Hindlimb muscle (tissue), 1 donor: Measurements from ENCODE around the gene CCDC174. TPM values are rescaled to one million over a fixed set of nuclear protein-coding genes. Genes with fewer than 3 reads are reported as not detected.

Experiments
- DNase-seq: peaks from one replicate; pipeline ENCODE4 v3.0.0-alpha.2; 2013
- polyA plus RNA-seq: library from polyadenylated mRNA; unstranded; fragments of 120-200 nt; gene quantifications from one replicate; pipeline ENCODE4 v1.2.1, GENCODE V29; 2013; ENCODE audit not compliant: insufficient read length

Gene CCDC174
- polyA plus RNA-seq, 1 donor, result 20.1 TPM

DNA sequence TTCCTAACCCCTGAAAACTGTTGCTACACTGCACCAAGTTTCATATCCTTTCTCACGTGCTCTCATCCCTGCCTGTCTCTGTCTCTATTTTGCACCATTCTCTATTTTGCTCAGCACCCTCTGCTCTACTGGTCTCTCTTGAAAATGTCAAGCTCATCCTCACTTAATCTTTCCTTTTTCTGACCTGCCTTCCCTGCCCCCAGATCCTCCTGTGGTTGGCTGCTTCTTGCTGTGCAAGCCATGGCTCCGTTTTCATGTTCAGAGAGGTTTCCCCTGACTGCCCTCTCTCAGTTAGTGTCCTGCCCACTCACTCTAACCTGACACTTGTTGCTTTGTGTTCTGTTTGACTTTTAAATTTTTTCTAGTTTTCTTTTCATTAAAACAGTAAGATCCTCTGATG, 6.0 kb downstream of the CCDC174 start:
- DNase-seq, result no peak

DNA sequence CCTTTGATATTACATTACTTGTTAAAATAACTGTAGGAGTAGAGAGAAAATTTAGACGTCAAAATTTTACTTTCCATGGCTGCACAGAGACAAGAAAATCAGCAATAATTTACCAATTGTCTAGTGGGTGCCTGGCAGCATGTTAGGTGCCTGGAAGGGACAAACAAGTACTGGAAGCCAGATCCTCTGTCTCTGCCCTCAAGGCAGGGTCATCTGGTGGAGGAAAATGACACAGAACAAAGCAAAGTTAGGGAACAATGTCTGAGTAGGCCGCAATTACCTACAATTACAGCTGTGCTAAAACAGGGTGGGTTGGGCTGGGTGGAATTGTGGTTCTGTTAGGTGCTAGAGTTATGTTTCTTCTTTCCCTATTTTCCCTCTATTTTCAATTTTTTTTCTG, 7.4 kb downstream of the CCDC174 start:
- no peak for DNase-seq

DNA sequence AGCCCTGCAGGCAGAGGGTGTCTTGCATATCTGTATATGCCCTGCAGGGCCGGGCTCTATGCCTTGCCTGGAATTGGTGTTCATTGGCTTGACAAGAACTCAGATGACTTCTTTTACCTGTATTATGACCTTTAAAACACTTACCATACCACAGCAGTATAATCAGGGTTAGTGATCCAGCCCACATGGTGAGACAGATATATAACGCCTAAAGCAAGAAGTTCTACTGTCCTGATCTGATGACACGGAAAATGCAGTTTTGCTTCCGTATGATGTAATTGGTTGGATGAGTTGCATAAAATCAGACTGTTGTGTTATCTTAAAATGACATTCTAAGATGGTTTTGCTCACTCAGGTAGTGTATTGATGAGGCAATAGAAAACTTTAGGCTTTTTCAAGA, 9.4 kb downstream of the CCDC174 start:
- DNase-seq, result no peak

DNA sequence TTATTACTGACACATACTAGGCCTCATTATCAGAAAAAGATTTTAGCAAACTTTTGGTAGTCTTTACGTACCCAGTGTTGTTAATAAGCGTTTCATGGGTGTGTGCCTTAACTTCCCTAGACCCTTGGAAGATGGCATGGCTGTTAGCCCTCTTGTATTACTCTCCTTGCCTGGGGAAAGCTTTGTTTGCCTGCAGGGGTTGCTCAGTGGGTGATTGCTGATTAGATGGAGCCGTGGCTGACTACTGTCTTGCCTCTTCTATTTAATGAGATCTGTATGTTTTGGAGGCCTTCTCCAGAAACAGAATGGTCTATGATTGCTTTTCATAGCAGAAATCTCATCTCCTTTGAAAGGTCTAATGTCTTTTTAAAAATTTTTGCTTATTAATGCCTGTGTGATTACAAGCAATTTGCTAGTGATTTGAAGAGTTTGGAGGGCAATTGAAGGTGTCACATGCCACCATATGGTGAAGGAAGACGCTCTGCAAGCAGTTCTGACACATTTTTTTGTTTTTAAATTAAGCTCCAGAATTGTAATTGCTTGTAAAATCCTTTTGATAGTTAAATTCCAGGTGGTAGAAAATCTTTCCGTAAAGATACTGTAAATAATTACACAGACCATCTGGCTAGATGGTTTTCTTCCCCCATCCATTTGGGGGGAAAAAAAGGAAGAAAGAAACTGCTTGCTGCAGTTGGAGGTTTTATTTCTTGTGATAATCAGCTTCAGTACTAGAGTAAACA, 12.0 kb downstream of the CCDC174 start:
- no peak for DNase-seq

DNA sequence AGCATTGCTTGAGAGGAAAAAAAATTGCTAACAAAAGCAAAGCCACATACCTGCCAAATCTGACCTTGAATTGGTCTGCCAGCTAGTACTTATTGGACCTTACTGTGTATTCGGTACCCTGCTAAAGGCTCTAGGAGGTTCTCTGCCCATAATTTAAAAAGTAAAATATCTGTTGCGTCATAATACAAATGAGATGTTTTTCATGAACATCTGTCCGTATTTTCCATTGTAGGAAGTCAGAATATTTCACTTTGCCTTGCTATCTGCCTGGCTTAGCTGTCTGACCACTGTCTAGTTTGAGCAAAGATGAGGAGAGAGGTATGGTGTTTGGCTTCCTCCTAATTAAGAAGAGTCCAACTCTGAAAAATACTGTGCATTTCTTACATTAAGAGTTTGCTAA, 12.6 kb downstream of the CCDC174 start:
- no peak for DNase-seq

DNA sequence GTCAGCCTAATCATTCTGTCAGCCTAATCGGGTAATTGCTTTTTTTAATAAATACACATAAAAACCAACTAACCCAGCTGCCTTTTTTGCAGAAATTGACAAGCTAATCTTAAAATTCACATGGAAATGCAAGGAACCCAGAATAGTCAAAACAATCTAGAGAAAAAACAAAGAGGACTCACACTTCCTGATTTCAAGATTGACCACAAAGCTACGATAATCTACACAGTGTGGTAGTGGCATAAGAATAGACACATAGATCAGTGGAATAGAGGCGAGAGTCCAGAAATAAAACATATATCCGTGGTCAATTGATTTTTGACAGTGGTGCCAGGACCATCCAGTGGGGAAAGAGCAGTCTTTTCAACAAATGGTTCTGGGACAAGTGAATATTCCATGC, 21.0 kb downstream of the CCDC174 start:
- DNase-seq, result no peak

DNA sequence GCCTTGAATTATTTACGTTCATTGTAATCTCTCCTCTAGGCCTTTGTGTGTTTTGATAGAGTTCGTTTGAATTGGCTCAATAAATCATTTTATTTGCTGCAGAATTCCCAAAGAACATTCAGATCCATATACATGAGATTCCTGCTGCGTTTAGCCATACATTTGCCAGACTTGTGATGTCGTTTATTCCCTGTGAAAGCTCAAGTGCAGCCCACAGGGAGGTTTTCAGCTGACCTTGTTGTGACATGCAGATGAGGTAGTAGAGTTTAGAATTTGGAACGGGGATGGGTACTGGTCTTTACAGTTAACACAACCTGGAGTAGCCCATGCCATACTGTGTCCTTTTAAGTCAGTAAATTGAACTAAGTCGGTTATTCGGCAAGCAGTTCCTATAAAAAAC, 23.3 kb downstream of the CCDC174 start, which contains the start of gene C3orf20:
TSS of gene C3orf20 (plus strand) at position 301 of the 400 bp plus-strand sequence. CDS start 7,573 bp downstream, outside the sequence.
- no peak for DNase-seq

DNA sequence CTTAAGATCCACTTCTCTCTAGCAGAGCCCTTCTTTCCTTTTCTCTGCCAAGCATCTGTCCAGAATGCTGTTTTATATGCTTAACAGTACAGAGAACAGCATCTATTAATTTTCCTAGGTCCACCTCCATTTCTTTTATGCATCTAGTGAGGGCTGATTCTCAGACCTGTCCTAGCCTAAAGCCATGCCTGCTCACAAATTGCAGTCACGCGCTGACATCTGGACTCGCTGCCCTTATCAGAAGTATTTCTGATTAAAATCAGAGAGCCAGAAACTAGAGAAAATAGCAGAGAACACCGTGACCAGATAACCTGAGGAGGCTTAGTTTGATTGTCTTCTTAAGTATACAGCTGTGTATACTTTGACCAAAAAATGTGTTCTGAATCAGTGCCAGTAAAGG, 25.3 kb downstream of the CCDC174 start:
- DNase-seq, result no peak

DNA sequence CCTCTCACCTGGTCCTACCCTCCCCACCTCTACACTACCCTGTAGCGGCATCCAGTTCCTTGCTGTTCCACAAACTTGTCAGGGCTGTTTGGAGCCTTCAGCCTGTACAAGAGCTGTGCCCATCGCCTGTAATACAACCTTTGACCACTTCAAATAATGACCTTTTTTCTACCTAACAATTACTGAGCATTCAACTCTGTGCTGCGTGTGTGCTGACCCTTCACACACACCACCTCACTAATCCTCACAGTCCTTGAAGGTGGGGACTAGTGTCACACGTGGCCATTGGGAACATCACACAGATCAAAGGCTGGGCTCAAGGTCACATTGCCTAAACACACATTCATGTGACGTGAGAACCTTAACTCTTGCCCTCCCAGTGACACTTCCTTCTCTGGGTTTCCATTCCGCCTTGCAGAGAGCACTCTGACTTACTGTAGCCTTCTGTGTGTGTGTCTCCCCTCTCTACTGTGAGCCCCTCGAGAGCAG, 26.5 kb downstream of the CCDC174 start:
- no peak for DNase-seq

DNA sequence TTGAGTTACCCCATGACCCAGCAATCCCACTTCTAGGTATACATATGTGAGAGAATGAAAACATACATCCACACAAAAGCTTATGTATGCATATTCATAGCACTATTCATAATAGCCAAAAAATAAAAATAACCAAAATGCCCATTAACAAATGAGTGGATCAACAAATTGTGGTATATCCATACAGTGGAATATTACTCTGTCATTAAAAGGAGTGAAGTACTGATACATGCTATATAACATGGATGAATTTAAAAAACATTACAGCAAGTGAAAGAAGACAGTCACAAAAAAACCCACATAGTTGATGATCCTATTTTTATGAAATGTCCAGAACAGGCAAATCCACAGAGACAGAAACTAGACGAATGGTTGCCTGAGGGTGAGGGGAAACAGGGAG, 28.6 kb downstream of the CCDC174 start:
- DNase-seq, result no peak

DNA sequence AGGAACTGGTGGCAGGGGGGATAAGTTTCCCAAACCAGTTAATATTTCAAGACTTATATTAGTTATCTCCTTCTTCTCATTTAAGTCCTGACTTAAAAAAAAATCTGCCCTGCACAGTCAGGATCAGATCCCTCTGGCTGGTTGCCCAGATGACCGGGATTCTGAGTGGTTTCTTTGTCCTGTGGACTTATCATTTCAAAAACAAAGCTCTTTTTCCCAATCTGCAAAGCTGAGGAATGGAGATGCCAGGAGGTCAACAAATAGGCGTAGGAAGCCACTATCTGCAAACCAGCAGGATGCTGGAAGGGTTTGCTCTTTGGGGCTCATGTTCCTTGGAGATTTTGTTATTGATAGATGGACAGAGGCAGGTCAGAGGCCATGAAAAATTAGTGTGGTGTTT, 29.2 kb downstream of the CCDC174 start:
- DNase-seq, result no peak

DNA sequence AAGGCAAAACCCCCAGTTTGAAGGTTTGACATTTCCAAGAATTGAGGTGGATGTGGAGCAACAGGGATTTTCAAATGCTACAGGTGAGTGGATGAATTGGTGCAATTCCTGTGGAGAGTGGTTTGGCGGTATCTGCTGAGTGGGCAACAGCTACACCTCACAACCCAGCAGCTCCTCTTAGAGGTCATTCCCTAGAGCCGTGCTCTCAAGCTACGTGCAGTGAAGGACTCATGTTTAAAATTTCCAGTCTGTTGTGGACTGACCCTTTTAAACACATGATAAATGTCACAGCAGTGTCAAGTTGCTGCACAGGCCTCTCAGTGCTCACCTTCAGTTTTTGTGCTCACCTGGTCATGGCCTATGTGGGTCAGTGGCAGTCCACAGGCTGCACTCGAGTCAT, 32.9 kb downstream of the CCDC174 start:
- DNase-seq, result no peak

DNA sequence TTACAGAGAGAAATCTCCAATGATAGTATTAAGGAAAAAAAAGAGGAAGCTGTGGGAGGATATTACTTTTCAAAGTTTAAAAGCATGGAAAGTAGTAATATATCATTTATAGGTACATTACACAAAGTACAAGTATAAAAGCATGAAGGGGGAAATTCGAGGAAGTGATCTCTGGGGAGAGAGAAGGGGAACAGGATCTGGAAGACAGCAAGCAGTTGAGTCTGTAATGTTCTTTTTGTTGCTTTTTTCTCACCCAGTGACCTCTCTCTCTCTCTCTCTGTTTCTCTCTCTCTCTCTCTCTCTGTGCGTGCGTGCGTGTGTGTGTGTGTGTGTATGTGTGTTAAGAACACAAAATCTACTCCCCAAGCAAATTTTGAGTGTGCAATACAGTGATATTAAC, 33.6 kb downstream of the CCDC174 start:
- no peak for DNase-seq

DNA sequence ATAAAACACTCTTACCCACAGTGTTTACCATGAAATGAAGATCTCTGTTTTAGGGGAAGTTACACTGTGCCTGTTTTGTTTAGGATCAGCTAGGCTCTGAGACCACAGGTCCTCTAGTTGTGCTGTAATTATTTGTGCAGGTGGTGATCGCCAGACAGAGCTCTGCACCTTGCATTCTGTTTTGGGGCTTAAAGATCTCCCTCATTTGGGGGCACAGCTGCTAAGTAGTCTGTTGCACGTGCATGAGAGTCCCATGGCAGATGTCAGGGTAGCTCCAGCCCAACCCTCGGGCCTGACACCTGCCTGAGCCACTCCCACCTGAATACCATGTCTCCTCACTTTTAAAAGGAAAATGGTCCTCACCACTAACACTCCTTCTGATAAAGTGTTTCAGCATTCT, 35.8 kb downstream of the CCDC174 start:
- no peak for DNase-seq

DNA sequence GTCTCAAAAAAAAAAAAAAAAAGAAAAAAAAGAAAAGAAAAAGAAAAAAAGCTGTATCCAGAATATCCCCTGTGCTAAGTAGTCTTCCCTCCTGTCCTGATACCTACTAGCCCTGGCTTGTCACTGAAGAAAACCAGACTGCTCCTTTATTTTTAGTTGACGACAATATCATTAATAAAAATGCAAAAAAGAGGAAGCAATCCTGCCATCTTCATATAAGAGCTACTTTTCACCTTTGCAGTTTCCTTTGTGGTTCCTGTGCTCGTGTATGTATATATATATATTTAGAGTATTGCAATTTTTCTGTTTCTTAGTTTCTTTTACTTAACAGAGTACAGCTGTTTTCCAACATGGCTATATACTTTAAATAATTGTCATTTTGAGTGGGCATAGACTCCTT, 37.0 kb downstream of the CCDC174 start:
- DNase-seq, result no peak

DNA sequence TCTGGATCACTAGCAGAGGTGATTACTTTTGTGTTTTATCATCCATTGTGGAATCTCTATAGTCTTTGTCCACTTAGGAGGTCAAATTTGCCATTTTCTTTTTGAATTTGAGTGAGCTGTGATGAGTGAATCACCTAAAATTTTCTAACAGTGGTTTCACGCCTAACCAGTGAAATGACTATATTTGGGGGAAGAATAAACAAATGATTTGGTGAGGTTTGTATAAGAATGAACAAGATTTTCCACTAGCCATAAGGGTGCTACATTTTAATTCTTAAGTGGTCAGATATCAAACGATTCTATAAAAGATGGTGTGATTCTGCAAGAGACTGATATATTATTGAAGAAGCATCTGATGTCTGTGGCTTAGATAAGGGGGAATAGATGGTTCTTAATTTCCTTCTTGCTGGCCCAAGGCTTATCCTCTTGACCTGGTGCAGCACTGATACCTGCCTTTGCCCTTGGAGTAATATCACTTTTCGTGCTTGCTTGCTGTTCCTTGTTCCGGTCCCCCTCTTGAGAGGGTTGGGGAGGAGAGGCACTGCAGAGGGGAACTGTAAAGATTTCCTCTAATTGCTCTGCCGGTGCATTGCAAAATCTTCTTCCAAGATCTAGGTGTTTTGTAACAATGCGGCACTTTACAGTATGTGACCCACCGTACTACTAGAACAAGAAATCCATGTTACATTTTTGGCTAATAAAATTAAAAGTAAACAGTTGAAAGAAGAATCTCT, 37.9 kb downstream of the CCDC174 start:
- DNase-seq, result no peak

DNA sequence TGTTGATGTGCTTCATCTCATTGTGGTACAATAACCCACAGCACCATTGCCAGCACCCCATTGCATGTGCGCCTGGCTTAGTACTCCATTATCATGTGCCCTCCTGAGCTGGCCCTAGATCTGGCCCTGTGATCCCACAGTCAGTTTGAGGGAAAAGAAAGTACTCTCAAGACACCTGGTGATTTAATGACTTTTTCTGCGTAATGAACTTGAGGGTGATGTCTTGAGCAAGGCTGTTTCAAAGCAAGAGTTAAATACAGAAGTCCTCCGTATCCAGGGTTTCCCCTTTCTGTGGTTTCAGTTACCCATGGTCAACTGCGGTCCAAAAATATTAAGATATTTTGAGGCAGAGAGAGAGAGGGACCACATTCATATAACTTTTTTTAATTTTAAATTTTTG, 39.7 kb downstream of the CCDC174 start:
- no peak for DNase-seq

DNA sequence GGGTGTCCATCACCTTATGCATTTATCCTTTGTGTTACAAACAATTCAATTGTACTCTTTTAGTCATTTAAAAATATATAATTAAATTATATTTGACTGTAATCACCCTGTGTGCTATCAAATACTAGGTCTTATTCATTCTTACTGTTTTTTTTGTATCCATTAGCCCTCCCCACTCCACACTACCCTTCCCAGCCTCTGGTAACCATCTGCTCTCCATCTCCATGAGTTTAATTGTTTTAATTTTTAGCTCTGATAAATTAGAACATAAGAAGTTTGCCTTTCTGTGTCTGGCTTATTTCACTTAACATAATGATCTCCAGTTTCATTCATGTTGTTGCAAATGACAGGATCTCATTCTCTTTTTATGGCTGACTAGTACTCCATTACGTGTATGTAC, 40.2 kb downstream of the CCDC174 start:
- no peak for DNase-seq

DNA sequence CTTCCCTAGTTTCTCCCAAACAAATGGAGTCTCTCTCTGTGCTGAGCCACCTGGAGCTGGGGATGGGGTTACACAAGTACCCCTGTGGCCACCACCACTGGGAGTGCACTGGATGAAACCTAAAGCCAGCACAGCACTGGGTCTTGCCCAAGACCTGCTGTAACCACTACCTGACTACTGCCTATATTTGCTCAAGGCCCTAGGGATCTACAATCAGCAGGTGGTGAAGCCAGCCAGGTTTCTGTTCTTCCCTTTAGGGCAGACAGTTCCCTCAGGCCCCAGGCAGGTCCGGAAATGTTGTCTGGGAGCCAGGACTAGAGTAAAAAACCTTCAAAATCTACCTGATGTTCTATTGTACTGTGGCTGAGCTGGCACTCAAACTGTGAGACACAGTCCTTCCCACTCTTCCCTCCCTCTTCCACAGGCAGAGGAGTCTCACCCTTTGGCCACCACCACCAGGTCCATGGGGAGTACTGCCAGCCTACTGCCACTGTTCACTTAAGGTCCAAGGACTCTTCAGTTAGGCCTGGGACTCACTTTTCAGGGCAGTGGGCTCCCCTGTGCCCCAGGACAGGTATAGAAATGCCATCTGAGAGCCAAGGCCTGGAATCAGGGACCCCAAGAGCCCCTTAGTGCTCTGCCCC, 47.2 kb downstream of the CCDC174 start:
- DNase-seq, result no peak

DNA sequence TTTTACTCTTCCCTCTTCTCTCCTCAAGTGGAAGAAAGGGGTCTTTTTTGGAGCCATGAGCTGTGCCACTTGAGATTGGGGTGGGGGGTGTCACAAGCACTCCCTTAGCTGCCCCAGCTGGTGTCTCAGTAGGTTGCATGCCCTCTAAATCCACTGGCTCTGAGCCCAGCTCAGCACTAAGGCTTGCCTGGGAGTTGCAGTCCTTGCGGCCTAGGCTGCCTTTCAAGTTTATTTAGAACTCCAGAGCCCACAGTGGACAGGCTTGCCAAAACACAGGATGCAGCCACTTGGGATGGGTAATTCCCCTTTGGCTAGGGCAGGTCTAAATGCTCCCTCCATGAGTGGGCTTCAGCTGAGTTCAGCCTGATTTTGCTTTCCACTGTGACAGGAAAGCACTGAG, 48.1 kb downstream of the CCDC174 start:
- no peak for DNase-seq

DNA sequence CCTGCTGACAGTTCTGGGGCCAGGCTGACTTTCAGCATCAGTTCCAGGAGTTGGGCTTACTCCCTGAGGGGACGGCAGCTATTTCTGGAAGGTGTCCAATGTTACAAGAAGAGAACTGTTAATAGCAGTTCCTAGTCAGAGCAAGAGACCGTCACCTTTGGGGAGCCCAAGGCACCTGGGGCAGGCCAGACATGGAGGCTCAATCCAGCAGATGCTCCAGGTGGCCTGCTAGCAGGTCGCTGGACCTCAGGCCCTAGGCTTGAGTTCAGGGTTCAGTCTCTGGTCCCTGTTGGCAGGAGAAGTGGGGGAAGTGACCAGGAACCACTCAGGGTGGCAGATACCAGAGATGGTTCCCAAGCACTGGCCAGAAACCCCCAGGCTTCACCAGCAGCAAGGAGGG, 49.3 kb downstream of the CCDC174 start:
- DNase-seq, result no peak

DNA sequence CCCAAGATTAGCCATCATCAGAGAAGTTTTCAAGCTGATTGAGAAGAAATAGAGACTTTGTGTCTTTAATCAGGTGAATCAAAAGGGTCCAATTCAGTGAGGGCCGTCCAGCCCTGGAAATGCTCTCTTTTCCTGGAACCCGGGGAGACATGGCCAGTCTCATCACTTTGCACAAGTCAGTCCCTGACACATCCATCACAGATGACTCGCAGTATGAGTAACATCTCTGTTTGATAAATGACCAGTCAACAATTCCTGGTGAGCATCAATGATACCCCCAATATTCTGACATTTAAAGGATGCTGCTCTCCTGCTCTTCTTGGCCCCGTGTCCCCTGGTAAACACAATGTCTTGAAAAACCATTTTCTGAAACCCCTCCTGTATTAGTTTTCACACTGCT, 50.1 kb downstream of the CCDC174 start:
- no peak for DNase-seq

DNA sequence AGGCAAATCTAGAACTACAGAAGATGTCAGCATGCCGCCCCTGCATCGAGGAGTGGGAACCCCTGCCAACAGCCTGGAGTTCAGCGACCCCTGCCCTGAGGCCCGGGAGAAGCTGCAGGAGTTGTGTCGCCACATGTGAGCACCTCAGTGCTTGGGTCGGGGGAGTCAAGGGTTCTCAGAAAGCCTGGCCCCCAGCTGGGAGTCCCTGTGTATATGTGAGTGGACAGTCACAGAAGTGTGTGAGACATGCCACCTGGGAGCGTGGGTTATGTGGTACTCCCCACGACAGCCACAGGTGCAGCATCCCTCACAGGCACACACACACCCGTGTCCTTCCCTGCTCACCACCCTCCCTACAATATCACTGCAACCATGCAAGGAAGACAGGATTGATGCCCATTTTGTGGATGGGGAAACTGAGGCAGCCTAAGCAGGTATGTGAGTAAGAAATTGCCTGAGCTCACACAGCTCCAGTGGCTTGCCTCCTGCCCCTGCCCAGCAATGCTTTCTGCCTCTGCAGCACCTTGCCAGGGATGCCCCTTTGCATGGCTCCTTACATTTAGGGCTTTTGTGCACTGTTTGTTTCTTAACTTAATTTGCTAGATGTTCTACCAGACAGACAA, 51.7 kb downstream of the CCDC174 start:
- DNase-seq, result no peak
